H9 (cell line): ENCODE results near the gene ALDH1A2. TPM values are rescaled to one million over a fixed set of nuclear protein-coding genes. Genes with fewer than 3 reads are reported as not detected.

Source experiments
- DNase-seq: peaks from one replicate; pipeline ENCODE4 v3.0.0-alpha.2; 2017
- H2AFZ ChIP-seq: one replicate; pipeline ENCODE4 v1.6.1; 2013; ENCODE audit warnings: mild to moderate bottlenecking, low read length, control low read depth, moderate library complexity
- H2AK5ac ChIP-seq: 2 replicates; pipeline ENCODE4 v1.6.1; 2013; ENCODE audit warnings: low read length, control low read depth, mixed read lengths; ENCODE audit not compliant: insufficient read length
- H2BK120ac ChIP-seq: one replicate; pipeline ENCODE4 v1.6.1; 2013; ENCODE audit warnings: low read depth, mild to moderate bottlenecking, low read length, control low read depth, inconsistent platforms; ENCODE audit not compliant: poor library complexity, severe bottlenecking
- H2BK12ac ChIP-seq: 2 replicates; pipeline ENCODE4 v1.6.1; 2013; ENCODE audit warnings: low read length, control low read depth, mixed read lengths, low read depth; ENCODE audit not compliant: insufficient read length
- H2BK15ac ChIP-seq: 2 replicates; pipeline ENCODE4 v1.6.1; 2013; ENCODE audit warnings: low read depth, low read length, control low read depth
- H2BK20ac ChIP-seq: one replicate; pipeline ENCODE4 v1.6.1; 2013; ENCODE audit warnings: low read depth, mild to moderate bottlenecking, low read length, control low read depth, inconsistent platforms; ENCODE audit not compliant: poor library complexity, severe bottlenecking
- H2BK5ac ChIP-seq: 2 replicates; pipeline ENCODE4 v1.6.1; 2013; ENCODE audit warnings: low read length, control low read depth, mixed read lengths; ENCODE audit not compliant: insufficient read length
- H3K14ac ChIP-seq: 2 replicates; pipeline ENCODE4 v1.6.1; 2013; ENCODE audit warnings: low read length, control low read depth; ENCODE audit not compliant: insufficient read depth
- H3K18ac ChIP-seq: 2 replicates; pipeline ENCODE4 v1.6.1; 2013; ENCODE audit warnings: low read depth, mild to moderate bottlenecking, mixed read lengths, low read length, control low read depth; ENCODE audit not compliant: insufficient read length
- H3K23ac ChIP-seq: 2 replicates; pipeline ENCODE4 v1.6.1; 2013; ENCODE audit warnings: low read length, control low read depth, mixed read lengths, low read depth; ENCODE audit not compliant: insufficient read length
- H3K23me2 ChIP-seq: 2 replicates; pipeline ENCODE4 v1.6.1; 2013; ENCODE audit warnings: low read depth, mild to moderate bottlenecking, mixed read lengths, low read length, control low read depth; ENCODE audit not compliant: insufficient read length, poor library complexity, severe bottlenecking
- H3K27ac ChIP-seq: 2 replicates; pipeline ENCODE4 v1.5.1; 2013; ENCODE audit warnings: low read length, control low read depth, mixed read lengths, low read depth; ENCODE audit not compliant: insufficient read length
- H3K27me3 ChIP-seq: 2 replicates; pipeline ENCODE4 v1.6.1; 2013; ENCODE audit warnings: low read length, control low read depth, inconsistent platforms; ENCODE audit not compliant: insufficient read depth
- H3K4ac ChIP-seq: 2 replicates; pipeline ENCODE4 v1.6.1; 2013; ENCODE audit warnings: low read depth, mild to moderate bottlenecking, control low read depth, inconsistent platforms, low read length, moderate library complexity
- H3K4me1 ChIP-seq: 2 replicates; pipeline ENCODE4 v1.6.1; 2013; ENCODE audit warnings: low read length, control low read depth, inconsistent platforms; ENCODE audit not compliant: insufficient read depth
- H3K4me2 ChIP-seq: 2 replicates; pipeline ENCODE4 v1.6.1; 2013; ENCODE audit warnings: low read length, control low read depth, mixed read lengths; ENCODE audit not compliant: insufficient read length, insufficient read depth
- H3K56ac ChIP-seq: 2 replicates; pipeline ENCODE4 v1.6.1; 2013; ENCODE audit warnings: low read depth, mild to moderate bottlenecking, mixed read lengths, low read length, control low read depth; ENCODE audit not compliant: insufficient read length
- H3K79me1 ChIP-seq: 2 replicates; pipeline ENCODE4 v1.6.1; 2013; ENCODE audit warnings: low read depth, mild to moderate bottlenecking, moderate library complexity, low read length, control low read depth, inconsistent platforms; ENCODE audit not compliant: insufficient read depth, poor library complexity, severe bottlenecking
- H3K79me2 ChIP-seq: 2 replicates; pipeline ENCODE4 v1.6.1; 2013; ENCODE audit warnings: low read length, control low read depth, inconsistent platforms; ENCODE audit not compliant: insufficient read depth
- H3K9ac ChIP-seq: 2 replicates; pipeline ENCODE4 v1.6.1; 2013; ENCODE audit warnings: low read length, control low read depth, mixed read lengths; ENCODE audit not compliant: insufficient read length; ENCODE audit errors: extremely low read depth
- H3K9me3 ChIP-seq: one replicate; pipeline ENCODE4 v1.6.1; 2013; ENCODE audit warnings: low read depth, low read length, inconsistent platforms; ENCODE audit not compliant: control insufficient read depth
- H3T11ph ChIP-seq: one replicate; pipeline ENCODE4 v1.6.1; 2013; ENCODE audit warnings: mild to moderate bottlenecking, low read length, control low read depth, inconsistent platforms
- H4K20me1 ChIP-seq: one replicate; pipeline ENCODE4 v1.6.1; 2013; ENCODE audit not compliant: control insufficient read depth, insufficient read length, insufficient read depth
- H4K5ac ChIP-seq: 2 replicates; pipeline ENCODE4 v1.6.1; 2013; ENCODE audit warnings: low read depth, mild to moderate bottlenecking, mixed read lengths, low read length, control low read depth; ENCODE audit not compliant: insufficient read length
- H4K8ac ChIP-seq: replicated peaks from 2 replicates; pipeline ENCODE4 v1.6.1; 2013; ENCODE audit warnings: low read length, control low read depth, mixed read lengths, low read depth; ENCODE audit not compliant: insufficient read length
- H4K91ac ChIP-seq: 2 replicates; pipeline ENCODE4 v1.6.1; 2013; ENCODE audit warnings: low read depth, mild to moderate bottlenecking, moderate library complexity, mixed read lengths, low read length, control low read depth; ENCODE audit not compliant: insufficient read length
- H3K27ac Mint-ChIP-seq, 3 experiments: 2 replicates in 2 of 3; 3 replicates in 1 of 3; pipeline ENCODE4 v1.8.0; 2020 to 2021; ENCODE audit warnings: mixed read lengths in 3 of 3, mild to moderate bottlenecking in 1 of 3, moderate library complexity in 1 of 3
- H3K27me3 Mint-ChIP-seq: 2 replicates; pipeline ENCODE4 v1.8.0; 2021; ENCODE audit warnings: low read depth, mild to moderate bottlenecking, moderate library complexity, mixed read lengths
- H3K36me3 Mint-ChIP-seq, 3 experiments: 2 replicates in 2 of 3; 3 replicates in 1 of 3; pipeline ENCODE4 v1.8.0; 2020 to 2021; ENCODE audit warnings: low read depth in 3 of 3, mixed read lengths in 3 of 3; ENCODE audit not compliant: insufficient read depth in 1 of 3
- H3K4me1 Mint-ChIP-seq, 2 experiments: 2 replicates each; pipeline ENCODE4 v1.8.0; 2020; ENCODE audit warnings: mixed read lengths in 2 of 2
- H3K4me3 Mint-ChIP-seq, 2 experiments: 2 replicates in 1 of 2; 3 replicates in 1 of 2; pipeline ENCODE4 v1.8.0; 2020 to 2021; ENCODE audit warnings: mild to moderate bottlenecking in 2 of 2, mixed read lengths in 2 of 2, moderate library complexity in 1 of 2
- H3K9me3 Mint-ChIP-seq, 2 experiments: 2 replicates in 1 of 2; 3 replicates in 1 of 2; pipeline ENCODE4 v1.8.0; 2020; ENCODE audit warnings: mild to moderate bottlenecking in 2 of 2, mixed read lengths in 2 of 2, moderate library complexity in 1 of 2
- CTCF ChIP-seq: fragments of 200-600 bp; sonication (generic); conservative IDR thresholded peaks from 3 replicates; pipeline ENCODE4 v1.8.0; 2021; ENCODE audit warnings: antibody characterized with exemption, mild to moderate bottlenecking
- total RNA-seq: library from RNA; stranded (reverse); gene quantifications from 2 replicates; pipeline ENCODE4 v1.2.1, GENCODE V29; 2021

ALDH1A2 gene
- total RNA-seq, 1 experiment from 2014 or later = 0.72 TPM

GRCh38 chr15:58103482-58103881 lies 38.0 kb upstream of the ALDH1A2 start:
- H3K79me1 ChIP-seq = no peaks in the 10 kb centered on the region
- no peak overlapping the region for H2AFZ ChIP-seq
- Mint-ChIP-seq H3K27me3 (peaks cover 10% of the 10 kb centered on the region), H3K4me3 (no peak overlapping the region), H3K27ac (no peak overlapping the region), H3K9me3 (no peaks in the 10 kb centered on the region), H3K4me1 (no peaks in the 10 kb centered on the region), H3K36me3 (no peaks in the 10 kb centered on the region)
- H3K14ac ChIP-seq = no peak overlapping the region
- H3K23me2 ChIP-seq = no peaks in the 10 kb centered on the region
- H4K91ac ChIP-seq = no peak overlapping the region
- no peak overlapping the region for H3K56ac ChIP-seq
- H3T11ph ChIP-seq = no peak overlapping the region
- no peak overlapping the region for H2AK5ac ChIP-seq
- no peaks in the 10 kb centered on the region for H4K20me1 ChIP-seq
- no peaks in the 10 kb centered on the region for H3K4me1 ChIP-seq
- no peak overlapping the region for H3K18ac ChIP-seq
- no peak overlapping the region for H3K4me2 ChIP-seq
- no peak overlapping the region for H2BK15ac ChIP-seq
- no peak for DNase-seq
- no peak overlapping the region for H3K23ac ChIP-seq
- H2BK120ac ChIP-seq = no peak overlapping the region
- H2BK5ac ChIP-seq = no peak overlapping the region
- no peak overlapping the region for H3K4ac ChIP-seq
- H3K27ac ChIP-seq = no peak overlapping the region
- H2BK20ac ChIP-seq = no peak overlapping the region
- H2BK12ac ChIP-seq = no peak overlapping the region
- TF ChIP-seq CTCF = no peak
- H3K79me2 ChIP-seq = no peaks in the 10 kb centered on the region
- no peak overlapping the region for H3K9ac ChIP-seq
- H4K5ac ChIP-seq = no peak overlapping the region
- H4K8ac ChIP-seq = no peak overlapping the region
- H3K9me3 ChIP-seq = no peaks in the 10 kb centered on the region
- H3K27me3 ChIP-seq = no peaks in the 10 kb centered on the region
